Stimulated activated CD4-positive, alpha-beta T cell treated with anti-CD3 and anti-CD28 coated beads, Interleukin-15, amount 100 ng/mL, for 24 hours (primary cell): ENCODE data around the gene FGFBP1.
A peak's percentile ranks its signal among the peaks of the same experiment; 100 is the strongest.
"Not testable (repeated sequence)": the region's sequence is repeated elsewhere in the genome, so short reads cannot be mapped to it uniquely, and the experiment has no call there.

Source experiments
- DNase-seq: peaks from one replicate; pipeline ENCODE4 v3.0.0-alpha.2; 2020

The FGFBP1 gene

GRCh38 chr4:15944895-15945294 is 6.4 kb upstream of the FGFBP1 start:
- DNase-seq: no peak

- DNase-seq: no peak
These were observed 3.7 kb upstream of the FGFBP1 start for GRCh38 chr4:15942283-15942682.

GRCh38 chr4:15938182-15938581 is 358 bp downstream of the FGFBP1 start:
- DNase-seq: no peak

- DNase-seq: no peak
These were observed 2.0 kb downstream of the FGFBP1 start for GRCh38 chr4:15936495-15936894.

- DNase-seq: no peak
These were observed 2.8 kb downstream of the FGFBP1 start for GRCh38 chr4:15935504-15936402.

- no peak for DNase-seq
These were observed 4.3 kb downstream of the FGFBP1 start for GRCh38 chr4:15934259-15934658.

GRCh38 chr4:15931451-15932210 is 6.9 kb downstream of the FGFBP1 start:
- DNase-seq: no peak

GRCh38 chr4:15930314-15930713 is 8.2 kb downstream of the FGFBP1 start:
- DNase-seq: peak; percentile 7

GRCh38 chr4:15929540-15929939 is 9.0 kb downstream of the FGFBP1 start:
- DNase-seq: no peak

GRCh38 chr4:15928883-15929282 is 9.7 kb downstream of the FGFBP1 start:
- DNase-seq: no peak

- no peak for DNase-seq
These were observed 12.1 kb downstream of the FGFBP1 start for GRCh38 chr4:15926486-15926885.

GRCh38 chr4:15925830-15926229 is 12.7 kb downstream of the FGFBP1 start:
- DNase-seq: no peak

GRCh38 chr4:15921592-15921932 is 17.0 kb downstream of the FGFBP1 start:
- no peak for DNase-seq

- DNase-seq: no peak
These were observed 17.6 kb downstream of the FGFBP1 start for GRCh38 chr4:15920723-15921591.

- no peak for DNase-seq
These were observed 19.9 kb downstream of the FGFBP1 start for GRCh38 chr4:15918484-15919129.

- no peak for DNase-seq
These were observed 21.2 kb downstream of the FGFBP1 start for GRCh38 chr4:15917297-15917696.

GRCh38 chr4:15916358-15916757 is 22.2 kb downstream of the FGFBP1 start:
- not testable (repeated sequence) for DNase-seq

GRCh38 chr4:15914736-15915135 is 23.8 kb downstream of the FGFBP1 start:
- no peak for DNase-seq

- DNase-seq: no peak
These were observed 24.2 kb downstream of the FGFBP1 start for GRCh38 chr4:15914291-15914690.

- no peak for DNase-seq
These were observed 24.9 kb downstream of the FGFBP1 start for GRCh38 chr4:15913631-15913970.

- no peak for DNase-seq
These were observed 25.4 kb downstream of the FGFBP1 start for GRCh38 chr4:15912961-15913630.

- no peak for DNase-seq
These were observed 26.3 kb downstream of the FGFBP1 start for GRCh38 chr4:15912236-15912635.
